Aorta (tissue), 5 donors: Measurements from ENCODE around the gene RAB3B. TPM values are rescaled to one million over a fixed set of nuclear protein-coding genes. Genes with fewer than 3 reads are reported as not detected.
A peak's percentile ranks its signal among the peaks of the same experiment; 100 is the strongest.
"Not testable (repeated sequence)": the region's sequence is repeated elsewhere in the genome, so short reads cannot be mapped to it uniquely, and the experiment has no call there.

Source experiments
- ATAC-seq: fragments of 200-7000 bp; cut with Tn5 transposase; one replicate; pipeline ENCODE4 v1.9.1; 2022; ENCODE audit warnings: moderate library complexity; ENCODE audit not compliant: low FRiP score
- DNase-seq, 2 donors: peaks; one replicate each; pipeline ENCODE4 v3.0.0-alpha.2; 2020
- H3K27ac ChIP-seq, 2 donors: one replicate each; pipeline ENCODE4 v1.5.1; 2013; ENCODE audit warnings: low read length in 2 of 2, mild to moderate bottlenecking in 2 of 2, moderate library complexity in 2 of 2, control low read depth in 1 of 2, inconsistent platforms in 1 of 2, low read depth in 1 of 2
- H3K27me3 ChIP-seq, 2 donors: one replicate each; pipeline ENCODE4 v1.6.1; 2013; ENCODE audit warnings: control low read depth in 1 of 2, low read length in 1 of 2, mild to moderate bottlenecking in 1 of 2, moderate library complexity in 1 of 2; ENCODE audit not compliant: insufficient read depth in 2 of 2, control insufficient read depth in 1 of 2
- H3K36me3 ChIP-seq, 2 donors: one replicate each; pipeline ENCODE4 v1.6.1; 2013; ENCODE audit warnings: control low read depth in 1 of 2, low read length in 1 of 2, mild to moderate bottlenecking in 1 of 2; ENCODE audit not compliant: insufficient read depth in 2 of 2, control insufficient read depth in 1 of 2
- H3K4me1 ChIP-seq, 2 donors: one replicate each; pipeline ENCODE4 v1.6.1; 2013; ENCODE audit warnings: low read length in 2 of 2, control low read depth in 1 of 2, mild to moderate bottlenecking in 1 of 2, moderate library complexity in 1 of 2; ENCODE audit not compliant: insufficient read depth in 2 of 2, control insufficient read depth in 1 of 2
- H3K4me3 ChIP-seq, 2 donors: one replicate each; pipeline ENCODE4 v1.5.1; 2013; ENCODE audit warnings: low read length in 2 of 2, control low read depth in 1 of 2, mild to moderate bottlenecking in 1 of 2
- H3K9me3 ChIP-seq: one replicate; pipeline ENCODE4 v1.6.1; 2013; ENCODE audit warnings: mild to moderate bottlenecking, low read length; ENCODE audit not compliant: control insufficient read depth
- WGBS, 2 donors: extraction: QIAGEN DNeasy Blood & Tissue Kit; methylation state at CpG; one replicate each; pipeline ENCODE4 v1.1.7; 2013; 5-methylcytosine and 5-hydroxymethylcytosine counted together
- intact Hi-C, 2 donors: fragments of 100-400 bp; cut with DNase I; formaldehyde crosslinking; loops; one replicate each; pipeline versions ENCODE4 v1.14.2 to v1.15.0; 2022
- polyA plus RNA-seq, 2 donors: library from polyadenylated mRNA; stranded (reverse); fragments of 200-250 nt; gene quantifications; one replicate each; pipeline ENCODE4 v1.2.3, GENCODE V29; 2013
- total RNA-seq, 2 donors: library from RNA; stranded (reverse); fragmentation: NEBNext Ultra II Directional; extraction: Animal tissue kit (Norgen Biotek cat#: 25700); gene quantifications; one replicate each; pipeline ENCODE4 v1.2.1, GENCODE V29; 2021
- donor health status: healthy with polysubstance abuse.
- donor health status: Bipolar disorder and iron deficiency.
- donor health status: DM: no; HTN: no; CAD: no.
- donor health status: DM: no; HTN: no; CAD: no.
- donor health status: DM: yes; HTN: yes; CAD: no.

Gene RAB3B
- total and polyA plus RNA-seq, 4 donors = 0.03 to 0.13 (median 0.04) TPM

DNA sequence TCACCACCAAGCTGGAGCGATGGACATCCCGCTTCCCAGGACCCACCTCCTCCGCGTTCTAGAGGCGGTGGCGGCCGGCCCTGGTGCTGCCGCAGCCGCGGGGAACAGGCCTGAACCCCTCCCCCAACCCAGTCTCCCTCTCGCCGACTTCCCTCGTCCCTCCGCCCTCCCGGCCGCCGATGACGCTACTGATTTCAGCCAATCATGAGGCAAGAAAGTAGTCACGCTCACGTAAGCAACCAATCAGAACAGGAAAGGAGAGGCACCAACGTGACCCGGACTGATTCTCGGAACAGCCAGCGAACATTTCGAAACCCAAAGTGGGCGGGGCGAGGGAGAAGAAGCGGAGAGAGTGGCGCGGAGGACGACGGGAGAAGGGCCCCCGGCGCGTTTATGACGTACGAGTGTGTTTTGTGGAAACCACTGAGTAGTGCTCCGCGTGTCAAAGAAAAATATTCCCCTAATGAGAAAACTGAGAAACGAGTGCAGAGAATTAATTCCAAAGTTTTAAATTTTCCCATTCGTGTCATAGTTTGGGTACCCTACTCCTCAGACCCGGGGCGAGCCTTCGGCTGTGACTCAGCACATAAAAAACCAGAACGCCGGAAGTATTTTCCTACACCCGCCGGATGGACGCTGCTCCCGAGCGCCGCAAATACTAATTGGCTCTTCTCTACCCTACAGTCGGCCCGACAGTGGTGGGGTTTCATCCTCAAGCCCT is 111.7 kb downstream of the RAB3B start, which contains the start of gene NRDC:
NRDC (minus strand) TSS at position 112 of the 721 bp plus-strand sequence. CDS start 112 bp downstream, outside the sequence.
- no peaks in the 10 kb centered on the region for H3K27me3 ChIP-seq
- peak within 1 kb of the TSS; percentile 81 to 86 for H3K4me3 ChIP-seq
- WGBS, 2 donors = 0 to 1% methylated on average over 54 of the region's 54 CpGs
- H3K27ac ChIP-seq = peak within 1 kb of the TSS; percentile 87 to 92
- ATAC-seq = peak; percentile 99
- H3K36me3 ChIP-seq = no peaks in the 10 kb centered on the region
- DNase-seq = peak; percentile 100
- intact Hi-C loops = no loop called here
- peaks cover 0 to 5% of the 10 kb centered on the region in 2 donors for H3K4me1 ChIP-seq
- H3K9me3 ChIP-seq = no peaks in the 10 kb centered on the region

DNA sequence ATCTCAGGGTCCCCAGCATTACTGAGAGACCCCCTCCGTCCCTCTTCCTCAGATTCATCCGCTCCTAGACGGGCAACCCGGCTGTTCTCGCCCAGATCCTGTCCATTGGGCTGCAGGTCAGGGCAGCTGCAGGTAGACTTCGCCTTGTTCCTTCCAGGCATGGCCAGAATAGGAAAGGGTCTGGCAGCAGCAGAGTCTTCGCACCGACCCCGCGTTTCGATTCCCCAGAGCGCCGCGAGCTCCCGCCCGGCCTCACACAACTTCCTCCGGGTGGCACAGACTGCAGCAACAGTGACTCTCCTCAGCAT is 112.2 kb downstream of the RAB3B start:
- Histone ChIP-seq H3K4me3 (peak overlapping the region; percentile 48 to 77), H3K36me3 (no peaks in the 10 kb centered on the region), H3K4me1 (peaks cover 0 to 5% of the 10 kb centered on the region in 2 donors), H3K27ac (peak overlapping the region; percentile 50 to 85), H3K9me3 (no peaks in the 10 kb centered on the region), H3K27me3 (no peaks in the 10 kb centered on the region)
- peak; percentile 16 for ATAC-seq
- WGBS, 2 donors = 0% methylated on average over 17 of the region's 17 CpGs
- intact Hi-C loops = no loop called here
- DNase-seq = no peak

DNA sequence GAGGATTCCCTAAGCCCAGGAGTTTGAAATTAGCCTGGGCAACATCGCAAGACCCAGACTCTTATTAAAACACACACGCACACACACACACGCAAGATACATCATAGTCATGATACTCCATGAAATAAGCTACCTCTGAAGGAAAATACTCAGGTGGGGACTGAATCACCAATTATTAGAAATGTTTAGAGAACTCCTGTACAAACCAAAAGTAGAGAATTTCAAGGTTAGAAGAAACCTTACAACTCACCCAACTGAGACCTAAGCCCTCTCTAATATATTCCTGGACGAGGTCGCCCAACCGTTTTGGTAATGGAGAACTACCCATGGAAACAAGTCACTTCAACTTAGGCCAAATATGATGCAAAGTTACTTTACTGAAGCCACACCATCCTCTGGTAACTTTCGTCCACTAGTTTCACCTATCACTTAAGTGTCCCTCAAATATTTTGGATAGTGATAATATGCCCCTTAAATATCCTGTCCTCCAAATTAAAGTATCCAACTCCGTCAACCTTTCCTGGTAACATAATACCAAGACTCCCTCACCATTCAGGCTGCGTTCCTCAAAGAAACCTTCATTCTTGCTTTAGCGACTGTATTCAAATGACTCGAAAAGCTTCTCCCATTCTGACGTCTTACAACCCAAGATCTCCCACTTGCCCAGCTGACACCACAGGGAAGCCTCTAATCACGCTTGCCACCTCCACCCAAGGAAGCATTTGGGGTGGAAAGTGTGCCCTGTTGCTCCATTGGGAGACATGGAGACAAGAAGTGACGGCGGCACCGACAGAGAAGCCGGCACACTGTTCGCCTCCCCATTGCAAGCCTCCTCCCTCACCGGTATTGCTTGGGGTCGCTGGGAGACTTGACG is 112.8 kb downstream of the RAB3B start:
- Histone ChIP-seq H3K36me3 (no peaks in the 10 kb centered on the region), H3K27me3 (no peaks in the 10 kb centered on the region), H3K4me3 (peak overlapping the region; percentile 48 to 77), H3K4me1 (peaks cover 0 to 5% of the 10 kb centered on the region in 2 donors), H3K27ac (peak overlapping the region; percentile 50 to 85), H3K9me3 (no peaks in the 10 kb centered on the region)
- DNase-seq (peak in 1 of 2 donors; percentile 50), ATAC-seq (peak; percentile 22)
- intact Hi-C loops = no loop called here
- 10 to 11% methylated on average over 21 of the region's 21 CpGs for WGBS, 2 donors

DNA sequence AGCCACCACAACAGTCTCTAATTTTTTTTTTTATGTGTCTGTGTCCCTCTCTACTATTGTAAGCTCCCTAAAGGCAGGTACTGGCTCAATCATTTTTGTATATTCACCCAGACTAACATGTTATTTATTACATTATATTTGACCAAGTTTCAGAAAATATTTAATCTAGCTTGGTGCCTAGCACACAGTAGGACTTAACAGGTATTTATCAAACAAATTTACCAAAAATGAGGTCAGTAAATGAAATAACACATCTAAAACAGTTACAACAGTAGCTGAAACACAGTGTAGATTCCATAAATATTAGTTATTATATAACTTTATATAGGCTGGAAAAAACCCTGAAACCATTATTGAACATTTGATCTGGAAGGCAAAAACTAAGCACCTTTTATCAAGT is 114.7 kb downstream of the RAB3B start:
- Histone ChIP-seq H3K9me3 (no peaks in the 10 kb centered on the region), H3K27ac (no peak overlapping the region), H3K36me3 (no peaks in the 10 kb centered on the region), H3K4me1 (peaks cover 0 to 5% of the 10 kb centered on the region in 2 donors), H3K27me3 (no peaks in the 10 kb centered on the region), H3K4me3 (no peak overlapping the region)
- DNase-seq (no peak), ATAC-seq (no peak)
- intact Hi-C loops = no loop called here

DNA sequence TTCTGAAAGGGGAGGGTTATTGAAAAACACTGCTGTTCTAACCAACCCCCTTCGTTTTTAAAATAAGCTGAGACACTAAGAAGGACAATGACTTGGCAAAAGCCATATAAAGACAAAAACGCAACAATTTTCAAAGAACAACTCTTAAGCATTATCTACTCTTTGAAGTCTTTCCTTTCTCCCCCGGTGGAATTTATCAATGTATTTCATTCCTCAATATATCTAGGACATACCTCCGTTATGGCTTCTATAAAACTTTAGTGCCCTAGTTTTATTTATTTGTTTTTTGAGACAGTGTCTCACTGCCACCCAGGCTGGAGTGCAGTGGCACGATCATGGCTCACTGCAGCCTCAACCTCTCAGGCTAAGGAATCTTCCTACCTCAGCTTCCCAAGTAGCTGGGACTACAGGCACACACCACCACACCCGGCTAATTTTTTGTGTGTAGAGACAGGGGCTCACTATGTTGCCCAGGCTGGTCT is 115.2 kb downstream of the RAB3B start:
- no peak overlapping the region for H3K4me3 ChIP-seq
- H3K27me3 ChIP-seq = no peaks in the 10 kb centered on the region
- H3K9me3 ChIP-seq = no peaks in the 10 kb centered on the region
- no peak for ATAC-seq
- H3K4me1 ChIP-seq = peaks cover 0 to 5% of the 10 kb centered on the region in 2 donors
- intact Hi-C loops = no loop called here
- WGBS, 2 donors = 74 to 78% methylated on average over 6 of the region's 6 CpGs
- no peaks in the 10 kb centered on the region for H3K36me3 ChIP-seq
- no peak overlapping the region for H3K27ac ChIP-seq
- DNase-seq = no peak

DNA sequence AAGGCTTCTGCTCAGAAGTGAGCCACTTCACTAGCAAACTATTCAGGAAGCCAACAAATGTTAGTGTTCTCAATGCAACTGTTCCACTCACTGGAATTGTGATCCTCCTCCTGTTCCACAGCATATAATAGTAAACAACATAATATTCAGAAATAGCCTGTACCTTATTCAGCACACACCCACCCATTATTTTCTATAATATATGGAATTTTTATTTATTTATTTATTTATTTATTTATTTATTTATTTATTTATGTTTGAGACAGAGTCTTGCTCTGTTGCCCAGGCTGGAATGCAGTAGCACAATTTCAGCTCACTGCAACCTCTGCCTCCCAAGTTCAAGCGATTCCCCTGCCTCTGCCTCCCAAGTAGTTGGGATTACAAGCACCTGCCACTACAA is 117.2 kb downstream of the RAB3B start:
- intact Hi-C loops = not testable (repeated sequence)

DNA sequence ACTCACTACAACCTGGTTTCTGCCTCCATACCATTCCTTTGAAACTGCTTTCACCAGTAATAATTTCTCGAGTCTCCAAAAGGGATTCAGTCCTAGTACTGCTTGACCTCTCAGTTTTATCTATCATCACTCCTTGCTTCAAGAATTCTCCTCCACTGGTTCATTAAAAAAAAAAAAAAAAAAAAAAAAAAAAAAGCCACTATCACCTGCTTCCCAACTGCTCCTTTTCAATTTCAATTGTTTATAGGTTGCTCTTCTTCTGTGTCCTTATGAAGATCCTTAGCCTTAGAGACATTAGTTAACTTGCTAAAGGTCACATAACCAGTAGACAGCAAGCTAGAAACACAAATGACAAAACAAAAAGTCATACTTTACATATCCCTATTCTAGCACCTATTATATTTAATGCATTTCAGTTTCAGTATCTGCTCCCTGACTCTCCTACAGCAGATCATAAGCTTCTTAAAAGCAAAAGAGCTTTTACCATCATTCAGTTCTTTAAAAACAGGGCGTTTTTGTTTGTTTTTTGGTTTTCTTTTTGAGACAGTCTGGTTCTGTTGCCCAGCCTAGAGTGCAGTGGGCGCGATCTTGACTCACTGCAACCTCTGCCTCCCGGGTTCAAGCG is 119.0 kb downstream of the RAB3B start:
- ATAC-seq (no peak), DNase-seq (no peak)
- WGBS, 2 donors = 89 to 94% methylated on average over 6 of the region's 6 CpGs
- Histone ChIP-seq H3K27me3 (no peaks in the 10 kb centered on the region), H3K4me3 (no peak overlapping the region), H3K9me3 (no peaks in the 10 kb centered on the region), H3K36me3 (no peaks in the 10 kb centered on the region), H3K27ac (no peak overlapping the region), H3K4me1 (no peaks in the 10 kb centered on the region)
- intact Hi-C loops = no loop called here

More for the DNA sequence above, 117.2 kb downstream of the RAB3B start:
- not testable (repeated sequence) for H3K4me1 ChIP-seq, H3K9me3 ChIP-seq, DNase-seq, H3K27me3 ChIP-seq, ATAC-seq, H3K36me3 ChIP-seq, H3K27ac ChIP-seq, H3K4me3 ChIP-seq
- WGBS, 2 donors = 98 to 100% methylated on average over 1 of the region's 1 CpG

DNA sequence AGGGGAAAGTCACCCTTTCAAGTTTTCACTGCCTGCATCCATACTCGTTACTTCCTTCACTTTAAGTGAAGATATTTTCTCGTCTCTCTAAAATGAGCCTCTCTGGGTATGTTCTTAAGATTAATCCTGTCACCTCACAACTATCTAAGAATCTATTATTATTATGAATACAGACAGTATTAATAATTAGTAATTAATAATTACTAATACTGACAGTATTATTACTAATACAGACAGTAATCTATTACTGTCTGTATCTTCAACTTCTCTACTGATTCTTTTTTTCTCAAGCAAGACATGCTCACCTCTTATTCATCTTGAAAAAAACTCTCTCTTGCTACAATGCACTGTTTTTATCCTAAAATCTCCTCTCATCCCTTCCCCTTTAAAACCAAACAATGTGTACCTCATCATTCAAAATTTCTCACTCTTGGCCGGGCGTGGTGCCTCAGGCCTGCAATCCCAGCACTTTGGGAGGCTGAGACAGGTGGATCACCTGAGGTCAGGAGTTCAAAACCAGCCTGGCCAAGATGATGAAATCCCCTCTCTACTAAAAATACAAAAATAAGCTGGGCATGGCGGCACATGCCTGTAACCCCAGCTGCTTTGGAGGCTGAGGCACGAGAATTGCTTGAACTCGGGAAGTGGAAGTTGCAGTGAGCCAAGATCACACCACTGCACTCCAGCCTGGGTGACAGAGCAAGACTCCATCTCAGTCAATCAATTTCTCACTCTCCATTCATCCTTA is 119.7 kb downstream of the RAB3B start:
- Histone ChIP-seq H3K9me3 (no peaks in the 10 kb centered on the region), H3K27me3 (no peaks in the 10 kb centered on the region), H3K4me1 (no peaks in the 10 kb centered on the region), H3K4me3 (no peak overlapping the region), H3K27ac (no peak overlapping the region), H3K36me3 (no peaks in the 10 kb centered on the region)
- 85 to 89% methylated on average over 7 of the region's 7 CpGs for WGBS, 2 donors
- intact Hi-C loops = no loop called here
- DNase-seq (no peak), ATAC-seq (no peak)
